ENCODE results near the gene SLC25A5.

Gene SLC25A5

GRCh38 chrX:119512146-119512800, 44.0 kb downstream of the SLC25A5 start:
- DNase-seq = peak; percentile 36

- peak; percentile 39 for DNase-seq
Measured at GRCh38 chrX:119516157-119516702, 48.0 kb downstream of the SLC25A5 start.

GRCh38 chrX:119518371-119518770, 50.1 kb downstream of the SLC25A5 start:
- DNase-seq = no peak
